Measurements from ENCODE around the gene OR2T1.
"Not testable (repeated sequence)": the region's sequence is repeated elsewhere in the genome, so short reads cannot be mapped to it uniquely, and the experiment has no call there.

GRCh38 chr1:248428192-248428533, 25.3 kb downstream of the OR2T1 start:
- not testable (repeated sequence) for TF ChIP-seq CTCF (IDR thresholded peaks at IDR 0.05); EHMT2 (IDR thresholded peaks at IDR 0.05; ENCODE audit: low read depth); RFX5 (IDR thresholded peaks at IDR 0.05); POLR2A (IDR thresholded peaks at IDR 0.05; ENCODE audit: low read length); POLR2AphosphoS2 (conservative IDR thresholded peaks at IDR 0.05; ENCODE audit: low read length); E2F6 (IDR thresholded peaks at IDR 0.05; ENCODE audit: borderline replicate concordance, low read depth); PHF8 (IDR thresholded peaks at IDR 0.05; ENCODE audit: borderline replicate concordance, low read depth); JUNB (IDR thresholded peaks at IDR 0.05); EP300 (IDR thresholded peaks at IDR 0.05); JUN (IDR thresholded peaks at IDR 0.05); SREBF2 (IDR thresholded peaks at IDR 0.05); MYC (IDR thresholded peaks at IDR 0.05; ENCODE audit: borderline replicate concordance, low read length); SMC3 (IDR thresholded peaks at IDR 0.05)

All from A549 (cell line).